Skeletal muscle tissue (tissue), 4 donors: Measurements from ENCODE around the gene CRKL. TPM values are rescaled to one million over a fixed set of nuclear protein-coding genes. Genes with fewer than 3 reads are reported as not detected.
A peak's percentile ranks its signal among the peaks of the same experiment; 100 is the strongest.
"Not testable (repeated sequence)": the region's sequence is repeated elsewhere in the genome, so short reads cannot be mapped to it uniquely, and the experiment has no call there.

Experiments used
- H3K27ac ChIP-seq: one replicate; pipeline ENCODE4 v1.7.0; 2013; ENCODE audit warnings: mild to moderate bottlenecking, low read depth, low read length, inconsistent platforms
- H3K27me3 ChIP-seq, 3 donors: one replicate each; pipeline ENCODE4 v1.7.0; 2013; ENCODE audit warnings: low read length in 3 of 3; ENCODE audit not compliant: control insufficient read depth in 3 of 3, insufficient read depth in 3 of 3
- H3K36me3 ChIP-seq, 3 donors: one replicate each; pipeline ENCODE4 v1.7.0; 2013; ENCODE audit warnings: low read length in 3 of 3; ENCODE audit not compliant: control insufficient read depth in 3 of 3, insufficient read depth in 3 of 3
- H3K4me1 ChIP-seq, 3 donors: one replicate each; pipeline ENCODE4 v1.7.0; 2013; ENCODE audit warnings: low read length in 3 of 3, mild to moderate bottlenecking in 3 of 3; ENCODE audit not compliant: control insufficient read depth in 3 of 3, insufficient read depth in 3 of 3
- H3K4me3 ChIP-seq, 3 donors: one replicate each; pipeline ENCODE4 v1.7.0; 2013; ENCODE audit warnings: low read length in 3 of 3
- H3K9ac ChIP-seq, 3 donors: one replicate each; pipeline ENCODE4 v1.7.0; 2013; ENCODE audit warnings: low read length in 3 of 3, mild to moderate bottlenecking in 3 of 3, moderate library complexity in 2 of 3, low read depth in 1 of 3
- H3K9me3 ChIP-seq, 3 donors: one replicate each; pipeline ENCODE4 v1.7.0; 2013; ENCODE audit warnings: low read length in 3 of 3; ENCODE audit not compliant: control insufficient read depth in 3 of 3
- total RNA-seq: library from RNA; depleted of rRNA; stranded (reverse); fragments of >200 nt; gene quantifications from one replicate; pipeline ENCODE4 v1.2.3, GENCODE V29; 2014
- donor health status: Osteomylitis.

Gene CRKL
- total RNA-seq, 1 donor from 2014 or later = 45.9 TPM

- not testable (repeated sequence) for H3K9me3 ChIP-seq, H3K27me3 ChIP-seq, H3K27ac ChIP-seq, H3K36me3 ChIP-seq, H3K9ac ChIP-seq, H3K4me3 ChIP-seq
- peaks cover 21 to 42% (median 32%) of the 10 kb centered on the region in 3 donors for H3K4me1 ChIP-seq
These were observed 25.1 kb downstream of the CRKL start for GRCh38 chr22:20942203-20942902.

GRCh38 chr22:20943104-20943933 lies 26.1 kb downstream of the CRKL start:
- Histone ChIP-seq H3K9me3 (no peaks in the 10 kb centered on the region), H3K4me1 (peaks cover 13 to 36% (median 28%) of the 10 kb centered on the region in 3 donors)

GRCh38 chr22:20944042-20944441 lies 26.8 kb downstream of the CRKL start:
- H3K36me3 ChIP-seq = peaks cover 0 to 5% (median 0%) of the 10 kb centered on the region in 3 donors
- no peak overlapping the region for H3K9ac ChIP-seq
- no peak overlapping the region for H3K27ac ChIP-seq
- no peaks in the 10 kb centered on the region for H3K27me3 ChIP-seq
- peaks cover 11 to 35% (median 26%) of the 10 kb centered on the region in 3 donors for H3K4me1 ChIP-seq
- H3K4me3 ChIP-seq = no peak overlapping the region
- H3K9me3 ChIP-seq = no peaks in the 10 kb centered on the region

More at GRCh38 chr22:20943104-20943933, 26.1 kb downstream of the CRKL start:
- Histone ChIP-seq H3K9ac (no peak overlapping the region), H3K27ac (no peak overlapping the region), H3K4me3 (no peak overlapping the region), H3K36me3 (peaks cover 0 to 5% (median 2%) of the 10 kb centered on the region in 3 donors), H3K27me3 (no peaks in the 10 kb centered on the region)

- Histone ChIP-seq H3K4me1 (peaks cover 5 to 28% (median 21%) of the 10 kb centered on the region in 3 donors), H3K36me3 (peaks cover 6 to 12% (median 9%) of the 10 kb centered on the region in 3 donors), H3K27me3 (no peaks in the 10 kb centered on the region), H3K9me3 (no peaks in the 10 kb centered on the region), H3K9ac (no peak overlapping the region), H3K27ac (no peak overlapping the region), H3K4me3 (no peak overlapping the region)
These were observed 28.3 kb downstream of the CRKL start for GRCh38 chr22:20945578-20945934.

GRCh38 chr22:20946080-20946986 lies 29.1 kb downstream of the CRKL start:
- no peaks in the 10 kb centered on the region for H3K9me3 ChIP-seq
- H3K27ac ChIP-seq = no peak overlapping the region
- H3K27me3 ChIP-seq = no peaks in the 10 kb centered on the region
- peaks cover 14 to 16% (median 16%) of the 10 kb centered on the region in 3 donors for H3K36me3 ChIP-seq
- peak overlapping the region in 1 of 3 donors; percentile 17 for H3K4me3 ChIP-seq
- peak overlapping the region in 1 of 3 donors; percentile 45 for H3K9ac ChIP-seq
- H3K4me1 ChIP-seq = peaks cover 5 to 21% (median 17%) of the 10 kb centered on the region in 3 donors

- Histone ChIP-seq H3K9ac (peak overlapping the region in 1 of 3 donors; percentile 45), H3K9me3 (no peaks in the 10 kb centered on the region), H3K4me3 (no peak overlapping the region), H3K27me3 (no peaks in the 10 kb centered on the region), H3K4me1 (peaks cover 5 to 18% (median 17%) of the 10 kb centered on the region in 3 donors), H3K27ac (no peak overlapping the region), H3K36me3 (peaks cover 16 to 22% (median 21%) of the 10 kb centered on the region in 3 donors)
These were observed 29.8 kb downstream of the CRKL start for GRCh38 chr22:20946991-20947390.

- H3K9ac ChIP-seq = no peak overlapping the region
- H3K27ac ChIP-seq = no peak overlapping the region
- H3K4me3 ChIP-seq = no peak overlapping the region
- no peaks in the 10 kb centered on the region for H3K27me3 ChIP-seq
- H3K4me1 ChIP-seq = peaks cover 5 to 23% (median 23%) of the 10 kb centered on the region in 3 donors
- H3K36me3 ChIP-seq = peaks cover 18 to 32% (median 21%) of the 10 kb centered on the region in 3 donors
- no peaks in the 10 kb centered on the region for H3K9me3 ChIP-seq
These were observed 31.2 kb downstream of the CRKL start for GRCh38 chr22:20948450-20948849.

- Histone ChIP-seq H3K9me3 (no peaks in the 10 kb centered on the region), H3K36me3 (peaks cover 21 to 34% (median 23%) of the 10 kb centered on the region in 3 donors), H3K4me3 (no peak overlapping the region), H3K4me1 (peaks cover 5 to 27% (median 25%) of the 10 kb centered on the region in 3 donors), H3K27ac (no peak overlapping the region), H3K9ac (no peak overlapping the region), H3K27me3 (no peaks in the 10 kb centered on the region)
These were observed 31.8 kb downstream of the CRKL start for GRCh38 chr22:20948989-20949388.

GRCh38 chr22:20949698-20950183 lies 32.5 kb downstream of the CRKL start:
- Histone ChIP-seq H3K36me3 (peaks cover 21 to 35% (median 23%) of the 10 kb centered on the region in 3 donors), H3K9ac (no peak overlapping the region), H3K27me3 (no peaks in the 10 kb centered on the region), H3K4me3 (no peak overlapping the region), H3K27ac (no peak overlapping the region), H3K9me3 (no peaks in the 10 kb centered on the region), H3K4me1 (peaks cover 5 to 29% (median 25%) of the 10 kb centered on the region in 3 donors)
